Heart right ventricle (tissue), 16 donors: ENCODE measurements around the gene PRDX5. TPM values are rescaled to one million over a fixed set of nuclear protein-coding genes. Genes with fewer than 3 reads are reported as not detected.

Source experiments
- ATAC-seq, 8 donors: fragments of 200-7000 bp; cut with Tn5 transposase; one replicate each; pipeline ENCODE4 v1.9.1; 2020; ENCODE audit warnings: mild to moderate bottlenecking in 8 of 8, moderate library complexity in 8 of 8, moderate number of reproducible peaks in 1 of 8
- DNase-seq, 2 donors: peaks; one replicate each; pipeline ENCODE4 v3.0.0-alpha.2; 2020
- H3K27ac ChIP-seq, 10 donors: fragments of 200-600 bp; sonication (generic) in 2 of 10; one replicate each; pipeline versions ENCODE4 v1.5.0 to v1.8.0; 2020 to 2022; ENCODE audit warnings: mild to moderate bottlenecking in 3 of 10
- H3K27me3 ChIP-seq, 7 donors: fragments of 200-600 bp; one replicate each; pipeline ENCODE4 v1.8.0; 2021 to 2022; ENCODE audit warnings: mild to moderate bottlenecking in 2 of 7
- H3K36me3 ChIP-seq, 9 donors: fragments of 200-600 bp; sonication (generic) in 1 of 9; one replicate each; pipeline versions ENCODE4 v1.5.0 to v1.8.0; 2020 to 2022; ENCODE audit warnings: mild to moderate bottlenecking in 2 of 9
- H3K4me1 ChIP-seq, 9 donors: fragments of 200-600 bp; sonication (generic) in 1 of 9; one replicate each; pipeline versions ENCODE4 v1.5.0 to v1.8.0; 2020 to 2022; ENCODE audit warnings: mild to moderate bottlenecking in 4 of 9
- H3K4me3 ChIP-seq, 10 donors: fragments of 200-600 bp; sonication (generic) in 2 of 10; one replicate each; pipeline versions ENCODE4 v1.5.0 to v1.8.0; 2020 to 2022; ENCODE audit warnings: mild to moderate bottlenecking in 7 of 10, moderate library complexity in 2 of 10
- H3K9me3 ChIP-seq, 11 donors: fragments of 200-600 bp in 10 of 11; sonication (generic) in 2 of 11; one replicate each; pipeline versions ENCODE4 v1.5.0 to v1.8.0; 2013 to 2022; ENCODE audit warnings: mild to moderate bottlenecking in 2 of 11, control low read depth in 1 of 11, moderate library complexity in 1 of 11
- CTCF ChIP-seq, 9 donors: fragments of 200-600 bp; sonication (generic) in 2 of 9; IDR thresholded peaks; one replicate each; pipeline versions ENCODE4 v1.5.0 to v1.8.0; 2021 to 2022; ENCODE audit warnings: antibody characterized with exemption in 9 of 9, mild to moderate bottlenecking in 5 of 9, moderate library complexity in 1 of 9
- WGBS, 2 donors: extraction: QIAGEN DNeasy Blood & Tissue Kit; methylation state at CpG; one replicate each; pipeline ENCODE4 v1.1.7; 2013; ENCODE audit warnings: inconsistent platforms in 1 of 2; 5-methylcytosine and 5-hydroxymethylcytosine counted together
- intact Hi-C, 10 donors: fragments of 100-400 bp; cut with DNase I; formaldehyde crosslinking; loops; one replicate each; pipeline versions ENCODE4 v1.11.1 to v1.14.2; 2022
- polyA plus RNA-seq, 2 donors: library from polyadenylated mRNA; stranded (reverse); fragments of 200-250 nt; gene quantifications; one replicate each; pipeline ENCODE4 v1.2.3, GENCODE V29; 2013
- total RNA-seq, 10 donors: library from RNA; stranded (reverse); fragmentation: NEBNext Ultra II Directional in 3 of 10; extraction: Animal tissue kit (Norgen Biotek cat#: 25700) in 3 of 10; gene quantifications; one replicate each; pipeline versions ENCODE4 v1.2.1 to v1.2.4, GENCODE V29; 2021 to 2023
- donor health status: Arrhythmogenic right ventricular cardiomyopathy.
- donor health status: ischemic (EF 13 %, LVEDD 7.1; RV severe dilation, severe dysfunction).
- donor health status: healthy with polysubstance abuse.
- donor health status: DM: no; HTN: yes; CAD: no.
- donor health status: DM: no; HTN: no; CAD: no.
- donor health status: ischemic (EF 25% LVEDD 6.9; RV normal size, moderate dysfunction).
- donor health status: ischemic (EF 25% LVEDD 5.7; RV mildly dilated, moderate dysfunction).
- donor health status: healthy.
- donor health status: DM: yes; HTN: yes; CAD: no.
- donor health status: Ischemic cardiomyopathy.
- donor health status: ischemic (EF 35%, LVEDD 5.7; RV mildly dilated, moderate dysfunction).
- donor health status: nonischemic (EF 11% LVEDD 7.7; RV severe dilation, severe dysfunction).
- donor health status: DM: yes; HTN: yes; CAD: no.
- donor health status: PGD.
- donor health status: ischemic (EF 29% LVEDD 5.4; RV normal size, mild dysfunction).
- donor health status: nonischemic (EF 23%, LVEDD 6.1; RV moderate dilation, normal function).

The PRDX5 gene
- total and polyA plus RNA-seq, 12 donors, result 264 to 750 (median 292) TPM

DNA sequence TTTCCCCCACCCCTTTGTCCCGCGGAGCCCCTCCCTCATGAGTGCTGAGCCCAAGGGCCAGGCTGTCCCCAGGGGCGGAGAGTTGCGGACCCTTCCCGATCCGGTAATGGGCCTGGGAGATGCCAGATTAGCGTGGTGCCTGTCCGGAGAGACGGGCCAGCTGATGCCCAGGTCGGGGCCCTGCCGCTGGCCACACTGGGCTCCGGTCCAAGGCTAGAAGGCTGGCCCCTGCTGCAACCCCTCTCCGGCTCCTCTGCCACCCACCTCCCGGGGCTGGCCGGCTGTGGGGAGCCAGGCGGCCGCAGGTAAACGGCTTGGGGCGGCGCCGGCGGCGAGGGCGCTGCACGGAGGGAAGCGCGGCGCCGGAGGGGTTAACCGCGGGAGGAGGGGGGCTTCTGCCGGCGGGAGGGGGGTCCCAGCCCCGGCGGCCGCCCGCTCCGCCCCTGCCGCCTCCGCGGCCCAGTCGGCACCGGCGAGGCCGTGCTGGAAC, 26.6 kb upstream of the PRDX5 start, which contains the start of gene KCNK4:
TSS of gene KCNK4 (plus strand) at position 41 of the 490 bp plus-strand sequence. CDS start 1,717 bp downstream, outside the sequence.
- 3 to 4% methylated on average over 32 to 45 of the region's 45 CpGs for WGBS, 2 donors
- H3K9me3 ChIP-seq, result no peaks in the 10 kb centered on the region
- H3K36me3 ChIP-seq, result peaks cover 0 to 5% (median 0%) of the 10 kb centered on the region in 9 donors
- no peak for ATAC-seq
- peaks cover 17 to 67% (median 64%) of the 10 kb centered on the region in 7 donors for H3K27me3 ChIP-seq
- no peak within 1 kb of the TSS for H3K27ac ChIP-seq
- TF ChIP-seq CTCF (IDR thresholded peaks at IDR 0.05), result no peak
- no peak for DNase-seq
- peak within 1 kb of the TSS; percentile 21 to 49 (median 38) for H3K4me3 ChIP-seq
- intact Hi-C loops, result no loop called here
- peaks cover 6 to 27% (median 20%) of the 10 kb centered on the region in 9 donors for H3K4me1 ChIP-seq

GRCh38 chr11:64291752-64292459, 26.0 kb upstream of the PRDX5 start:
- no peaks in the 10 kb centered on the region for H3K9me3 ChIP-seq
- no peak overlapping the region for H3K27ac ChIP-seq
- H3K4me3 ChIP-seq, result peak overlapping the region; percentile 21 to 49 (median 38)
- H3K27me3 ChIP-seq, result peaks cover 19 to 73% (median 70%) of the 10 kb centered on the region in 7 donors
- ATAC-seq (peak in 2 of 8 donors; percentile 13 to 14), DNase-seq (no peak)
- intact Hi-C loops, result no loop called here
- H3K36me3 ChIP-seq, result peaks cover 0 to 5% (median 0%) of the 10 kb centered on the region in 9 donors
- TF ChIP-seq CTCF (IDR thresholded peaks at IDR 0.05), result no peak
- 0 to 1% methylated on average over 51 to 96 of the region's 96 CpGs for WGBS, 2 donors
- peaks cover 4 to 23% (median 15%) of the 10 kb centered on the region in 9 donors for H3K4me1 ChIP-seq

DNA sequence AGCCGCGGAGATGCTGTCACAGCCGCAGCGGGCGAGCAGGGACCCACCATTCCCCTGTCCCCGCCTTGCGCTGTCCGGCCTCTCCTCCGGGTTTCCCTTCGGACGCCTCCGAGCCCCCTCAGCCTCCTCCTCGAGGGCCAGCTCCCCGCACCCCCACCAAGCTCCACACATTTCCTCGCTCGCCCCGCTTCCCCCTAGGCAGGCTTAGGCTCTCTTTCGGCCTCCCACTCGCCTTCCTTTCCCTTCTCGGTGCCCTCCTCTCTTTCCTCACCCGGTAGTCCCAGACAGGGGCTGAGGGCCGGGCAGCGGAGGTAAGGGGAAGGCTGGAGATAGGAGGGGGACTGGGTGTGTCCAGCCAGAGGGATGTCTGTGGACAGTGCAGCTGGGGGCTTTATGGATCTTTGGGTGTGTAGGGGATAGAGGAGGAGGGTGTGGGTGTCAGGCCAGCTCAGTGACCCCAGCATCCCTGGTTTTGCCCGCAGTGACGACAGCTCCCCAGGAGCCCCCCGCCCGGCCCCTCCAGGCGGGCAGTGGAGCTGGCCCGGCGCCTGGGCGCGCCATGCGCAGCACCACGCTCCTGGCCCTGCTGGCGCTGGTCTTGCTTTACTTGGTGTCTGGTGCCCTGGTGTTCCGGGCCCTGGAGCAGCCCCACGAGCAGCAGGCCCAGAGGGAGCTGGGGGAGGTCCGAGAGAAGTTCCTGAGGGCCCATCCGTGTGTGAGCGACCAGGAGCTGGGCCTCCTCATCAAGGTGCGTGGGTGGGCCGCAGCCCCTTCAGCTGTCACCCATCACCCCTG, 25.3 kb upstream of the PRDX5 start:
- WGBS, 2 donors, result 32% methylated on average over 40 to 42 of the region's 42 CpGs
- Histone ChIP-seq H3K4me3 (peak overlapping the region; percentile 21 to 49 (median 38)), H3K36me3 (peaks cover 0 to 5% (median 0%) of the 10 kb centered on the region in 9 donors), H3K27me3 (peaks cover 23 to 81% (median 77%) of the 10 kb centered on the region in 7 donors), H3K9me3 (no peaks in the 10 kb centered on the region), H3K27ac (no peak overlapping the region), H3K4me1 (peaks cover 4 to 23% (median 15%) of the 10 kb centered on the region in 9 donors)
- TF ChIP-seq CTCF (IDR thresholded peaks at IDR 0.05), result no peak
- DNase-seq, result no peak
- intact Hi-C loops, result no loop called here
- ATAC-seq, result peak in 2 of 8 donors; percentile 4 to 7

GRCh38 chr11:64294774-64295173, 23.1 kb upstream of the PRDX5 start:
- WGBS, 2 donors, result 51 to 58% methylated on average over 3 of the region's 3 CpGs
- DNase-seq, result no peak
- H3K27me3 ChIP-seq, result peaks cover 23 to 100% (median 98%) of the 10 kb centered on the region in 7 donors
- H3K9me3 ChIP-seq, result no peaks in the 10 kb centered on the region
- H3K27ac ChIP-seq, result no peak overlapping the region
- intact Hi-C loops, result loop anchor here in 2 of 10 donors (5.0 kb wide), 1 partner anchor 87 kb away; the partner anchor contains the start of gene FERMT3 (in 2 of the 2)
- ATAC-seq, result no peak
- H3K36me3 ChIP-seq, result no peaks in the 10 kb centered on the region
- H3K4me3 ChIP-seq, result no peak overlapping the region
- H3K4me1 ChIP-seq, result peaks cover 10 to 33% (median 24%) of the 10 kb centered on the region in 9 donors
- TF ChIP-seq CTCF (IDR thresholded peaks at IDR 0.05), result no peak
